Measurements from ENCODE around the gene CCAR1. TPM values are rescaled to one million over a fixed set of nuclear protein-coding genes. Genes with fewer than 3 reads are reported as not detected.
A peak's percentile ranks its signal among the peaks of the same experiment; 100 is the strongest.

The CCAR1 gene
- total and polyA plus RNA-seq, 10 of the 15 experiments (the other 5 are each of a cell fraction or from before 2014, with no cell fraction given) = 35.5 to 124 (median 79.0) TPM

- Histone ChIP-seq H3K79me2 (ENCODE audit: control insufficient read depth, insufficient read depth, low read length) (no peaks in the 10 kb centered on the region), H2AFZ (ENCODE audit: control insufficient read depth, low read depth, low read length) (no peak overlapping the region), H3K9ac (ENCODE audit: control insufficient read depth, insufficient read depth, low read length) (no peak overlapping the region), H3K27me3 (replicated peaks in 1 of 2; ENCODE audit: control insufficient read depth in 2 of 2, insufficient read depth in 2 of 2, low read length in 1 of 2) (no peaks in the 10 kb centered on the region), H3K9me3 (replicated peaks; ENCODE audit: control insufficient read depth, insufficient read depth, low read length) (no peaks in the 10 kb centered on the region), H3K27ac (ENCODE audit: control insufficient read depth, insufficient read depth) (no peak overlapping the region), H3K4me2 (ENCODE audit: control insufficient read depth, insufficient read depth) (no peak overlapping the region), H3K36me3 (ENCODE audit: control insufficient read depth in 2 of 2, insufficient read depth in 2 of 2, low read length in 1 of 2) (peaks cover 2 to 33% of the 10 kb centered on the region in 2 experiments), H3K4me3 (no peak overlapping the region), H3K4me1 (ENCODE audit: control insufficient read depth, insufficient read depth, low read length) (0 out of 2 replicates have a peak, but pooled peaks cover 6% of the 10 kb centered on the region), H4K20me1 (ENCODE audit: control insufficient read depth, insufficient read depth) (no peaks in the 10 kb centered on the region)
- WGBS (ENCODE audit: insufficient coverage, insufficient replicate concordance, low lambda C conversion rate, missing lambda C conversion rate) = 29% methylated on average over 6 of the region's 6 CpGs
- FAIRE-seq = no peak
- intact Hi-C loops (cut with micrococcal nuclease; ENCODE audit: unreplicated experiment) = no loop called here
- POLR2A ChIA-PET = interaction anchor here (0.6 to 0.8 kb wide), 2 partner anchors 23 to 181 kb away, joined by 3 read pairs; no protein-coding TSS in a partner anchor
- in situ Hi-C loops (cut with MboI) = no loop called here
- SMC1A ChIA-PET (ENCODE audit: uncharacterized antibody, unreplicated experiment) = interaction anchor here (0.5 to 1.1 kb wide), 3 partner anchors 31 to 354 kb away, joined by 3 read pairs; no protein-coding TSS in a partner anchor
- RAD21 ChIA-PET (ENCODE audit: unreplicated experiment) = no interaction called here
- TF ChIP-seq, protein P1, sequence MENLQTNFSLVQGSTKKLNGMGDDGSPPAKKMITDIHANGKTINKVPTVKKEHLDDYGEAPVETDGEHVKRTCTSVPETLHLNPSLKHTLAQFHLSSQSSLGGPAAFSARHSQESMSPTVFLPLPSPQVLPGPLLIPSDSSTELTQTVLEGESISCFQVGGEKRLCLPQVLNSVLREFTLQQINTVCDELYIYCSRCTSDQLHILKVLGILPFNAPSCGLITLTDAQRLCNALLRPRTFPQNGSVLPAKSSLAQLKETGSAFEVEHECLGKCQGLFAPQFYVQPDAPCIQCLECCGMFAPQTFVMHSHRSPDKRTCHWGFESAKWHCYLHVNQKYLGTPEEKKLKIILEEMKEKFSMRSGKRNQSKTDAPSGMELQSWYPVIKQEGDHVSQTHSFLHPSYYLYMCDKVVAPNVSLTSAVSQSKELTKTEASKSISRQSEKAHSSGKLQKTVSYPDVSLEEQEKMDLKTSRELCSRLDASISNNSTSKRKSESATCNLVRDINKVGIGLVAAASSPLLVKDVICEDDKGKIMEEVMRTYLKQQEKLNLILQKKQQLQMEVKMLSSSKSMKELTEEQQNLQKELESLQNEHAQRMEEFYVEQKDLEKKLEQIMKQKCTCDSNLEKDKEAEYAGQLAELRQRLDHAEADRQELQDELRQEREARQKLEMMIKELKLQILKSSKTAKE (IDR thresholded peaks at IDR 0.05; ENCODE audit: low read depth, poor library complexity, severe bottlenecking) = no peak
- TF ChIP-seq IKZF2 (IDR thresholded peaks at IDR 0.05) (no peak), GATAD2B (conservative IDR thresholded peaks at IDR 0.05; ENCODE audit: low read depth) (no peak), SUZ12 (IDR thresholded peaks at IDR 0.05; ENCODE audit: unreplicated experiment) (no peak), ZBTB40 (IDR thresholded peaks at IDR 0.05; ENCODE audit: borderline replicate concordance) (no peak), TCF7 (IDR thresholded peaks at IDR 0.05; ENCODE audit: borderline replicate concordance) (no peak), SRF (IDR thresholded peaks at IDR 0.05; ENCODE audit: low read depth in 2 of 2, low read length in 2 of 2) (no peak), FOXK2 (IDR thresholded peaks at IDR 0.05) (no peak), MYB (IDR thresholded peaks at IDR 0.05; ENCODE audit: borderline replicate concordance, low read depth, low read length) (no peak)
- no peak for DNase-seq (ENCODE audit: low read depth, low spot score)
- TSS peak; percentile 31 for BruUV-seq (replicated peaks)
- no peak; the same call in 1 of the 3 replicates for ATAC-seq
- CTCF ChIA-PET = no interaction called here
Measured at GRCh38 chr10:68781613-68782574, 60.9 kb downstream of the CCAR1 start.
